Erythroblast (primary cell): ENCODE results near the gene CFAP77.

ENCODE experiments used
- GATA1 ChIP-seq: IDR thresholded peaks from 2 replicates; pipeline ENCODE4 v1.6.1; 2011; ENCODE audit warnings: low read depth, mild to moderate bottlenecking, control low read depth, low read length, moderate library complexity
- POLR2A ChIP-seq: IDR thresholded peaks from 2 replicates; pipeline ENCODE4 v1.6.1; 2011; ENCODE audit warnings: mild to moderate bottlenecking, low read length

GRCh38 chr9:132622159-132622558 lies 212.1 kb downstream of the CFAP77 start:
- no peak for TF ChIP-seq POLR2A
- no peak for TF ChIP-seq GATA1
